ENCODE results near the gene IGSF9.
A peak's percentile ranks its signal among the peaks of the same experiment; 100 is the strongest.

Gene IGSF9

GRCh38 chr1:159945483-159946241, at the start of gene IGSF9:
Gene IGSF9 (minus strand): TSS chr1:159945613. CDS start chr1:159943454, 2,159 bp downstream.
- Histone ChIP-seq H3K9ac (ENCODE audit: low read length) (peak within 1 kb of the TSS; percentile 89), H3K27ac (ENCODE audit: low read length) (peak within 1 kb of the TSS; percentile 83), H3K4me1 (ENCODE audit: control insufficient read depth, low read depth, low read length) (peaks cover 23% of the 10 kb centered on the region), H3K36me3 (ENCODE audit: control insufficient read depth, low read depth, low read length) (peaks cover 5% of the 10 kb centered on the region), H3K4me3 (ENCODE audit: low read length) (peak within 1 kb of the TSS; percentile 97), H3K27me3 (ENCODE audit: control insufficient read depth, insufficient read depth, low read length) (no peaks in the 10 kb centered on the region), H3K9me3 (ENCODE audit: control insufficient read depth, low read depth, low read length) (no peaks in the 10 kb centered on the region)

- no peak overlapping the region for H3K4me3 ChIP-seq (ENCODE audit: low read length)
- H3K27me3 ChIP-seq (ENCODE audit: control insufficient read depth, insufficient read depth, low read length): no peaks in the 10 kb centered on the region
- peaks cover 4% of the 10 kb centered on the region for H3K4me1 ChIP-seq (ENCODE audit: control insufficient read depth, low read depth, low read length)
Observed at GRCh38 chr1:159994896-159995295, 49.5 kb upstream of the IGSF9 start.

GRCh38 chr1:159993911-159994310, 48.5 kb upstream of the IGSF9 start:
- Histone ChIP-seq H3K36me3 (ENCODE audit: control insufficient read depth, low read depth, low read length) (no peaks in the 10 kb centered on the region), H3K27ac (ENCODE audit: low read length) (no peak overlapping the region), H3K4me1 (ENCODE audit: control insufficient read depth, low read depth, low read length) (peaks cover 4% of the 10 kb centered on the region), H3K9ac (ENCODE audit: low read length) (no peak overlapping the region), H3K4me3 (ENCODE audit: low read length) (no peak overlapping the region), H3K9me3 (ENCODE audit: control insufficient read depth, low read depth, low read length) (no peaks in the 10 kb centered on the region), H3K27me3 (ENCODE audit: control insufficient read depth, insufficient read depth, low read length) (no peaks in the 10 kb centered on the region)

More at GRCh38 chr1:159994896-159995295, 49.5 kb upstream of the IGSF9 start:
- H3K9ac ChIP-seq (ENCODE audit: low read length): no peak overlapping the region
- no peaks in the 10 kb centered on the region for H3K36me3 ChIP-seq (ENCODE audit: control insufficient read depth, low read depth, low read length)
- no peak overlapping the region for H3K27ac ChIP-seq (ENCODE audit: low read length)
- no peaks in the 10 kb centered on the region for H3K9me3 ChIP-seq (ENCODE audit: control insufficient read depth, low read depth, low read length)

- no peak overlapping the region for H3K9ac ChIP-seq (ENCODE audit: low read length)
- H3K27me3 ChIP-seq (ENCODE audit: control insufficient read depth, insufficient read depth, low read length): no peaks in the 10 kb centered on the region
- H3K4me1 ChIP-seq (ENCODE audit: control insufficient read depth, low read depth, low read length): peaks cover 4% of the 10 kb centered on the region
- no peak overlapping the region for H3K27ac ChIP-seq (ENCODE audit: low read length)
- H3K36me3 ChIP-seq (ENCODE audit: control insufficient read depth, low read depth, low read length): no peaks in the 10 kb centered on the region
- H3K9me3 ChIP-seq (ENCODE audit: control insufficient read depth, low read depth, low read length): no peaks in the 10 kb centered on the region
- no peak overlapping the region for H3K4me3 ChIP-seq (ENCODE audit: low read length)
Observed at GRCh38 chr1:159992161-159992560, 46.7 kb upstream of the IGSF9 start.

- Histone ChIP-seq H3K36me3 (ENCODE audit: control insufficient read depth, low read depth, low read length) (no peaks in the 10 kb centered on the region), H3K27ac (ENCODE audit: low read length) (no peak overlapping the region), H3K27me3 (ENCODE audit: control insufficient read depth, insufficient read depth, low read length) (no peaks in the 10 kb centered on the region), H3K4me3 (ENCODE audit: low read length) (no peak overlapping the region), H3K9ac (ENCODE audit: low read length) (no peak overlapping the region), H3K4me1 (ENCODE audit: control insufficient read depth, low read depth, low read length) (peaks cover 4% of the 10 kb centered on the region), H3K9me3 (ENCODE audit: control insufficient read depth, low read depth, low read length) (no peaks in the 10 kb centered on the region)
Observed at GRCh38 chr1:159991513-159991912, 46.1 kb upstream of the IGSF9 start.

- Histone ChIP-seq H3K9ac (ENCODE audit: low read length) (no peak overlapping the region), H3K36me3 (ENCODE audit: control insufficient read depth, low read depth, low read length) (no peaks in the 10 kb centered on the region), H3K27ac (ENCODE audit: low read length) (no peak overlapping the region), H3K9me3 (ENCODE audit: control insufficient read depth, low read depth, low read length) (no peaks in the 10 kb centered on the region), H3K4me3 (ENCODE audit: low read length) (no peak overlapping the region), H3K27me3 (ENCODE audit: control insufficient read depth, insufficient read depth, low read length) (no peaks in the 10 kb centered on the region), H3K4me1 (ENCODE audit: control insufficient read depth, low read depth, low read length) (peaks cover 4% of the 10 kb centered on the region)
Observed at GRCh38 chr1:159990005-159990404, 44.6 kb upstream of the IGSF9 start.

- Histone ChIP-seq H3K36me3 (ENCODE audit: control insufficient read depth, low read depth, low read length) (no peaks in the 10 kb centered on the region), H3K4me1 (ENCODE audit: control insufficient read depth, low read depth, low read length) (peaks cover 4% of the 10 kb centered on the region), H3K9ac (ENCODE audit: low read length) (no peak overlapping the region), H3K4me3 (ENCODE audit: low read length) (no peak overlapping the region), H3K27me3 (ENCODE audit: control insufficient read depth, insufficient read depth, low read length) (no peaks in the 10 kb centered on the region), H3K27ac (ENCODE audit: low read length) (no peak overlapping the region), H3K9me3 (ENCODE audit: control insufficient read depth, low read depth, low read length) (no peaks in the 10 kb centered on the region)
Observed at GRCh38 chr1:159989581-159989980, 44.2 kb upstream of the IGSF9 start.

- H3K4me3 ChIP-seq (ENCODE audit: low read length): no peak overlapping the region
- peaks cover 4% of the 10 kb centered on the region for H3K4me1 ChIP-seq (ENCODE audit: control insufficient read depth, low read depth, low read length)
- H3K27me3 ChIP-seq (ENCODE audit: control insufficient read depth, insufficient read depth, low read length): no peaks in the 10 kb centered on the region
- H3K27ac ChIP-seq (ENCODE audit: low read length): no peak overlapping the region
- H3K9ac ChIP-seq (ENCODE audit: low read length): no peak overlapping the region
- H3K36me3 ChIP-seq (ENCODE audit: control insufficient read depth, low read depth, low read length): no peaks in the 10 kb centered on the region
- no peaks in the 10 kb centered on the region for H3K9me3 ChIP-seq (ENCODE audit: control insufficient read depth, low read depth, low read length)
Observed at GRCh38 chr1:159988006-159988405, 42.6 kb upstream of the IGSF9 start.

GRCh38 chr1:159987186-159987585, 41.8 kb upstream of the IGSF9 start:
- Histone ChIP-seq H3K36me3 (ENCODE audit: control insufficient read depth, low read depth, low read length) (no peaks in the 10 kb centered on the region), H3K4me1 (ENCODE audit: control insufficient read depth, low read depth, low read length) (peaks cover 4% of the 10 kb centered on the region), H3K4me3 (ENCODE audit: low read length) (no peak overlapping the region), H3K9me3 (ENCODE audit: control insufficient read depth, low read depth, low read length) (no peaks in the 10 kb centered on the region), H3K27me3 (ENCODE audit: control insufficient read depth, insufficient read depth, low read length) (no peaks in the 10 kb centered on the region), H3K27ac (ENCODE audit: low read length) (no peak overlapping the region), H3K9ac (ENCODE audit: low read length) (no peak overlapping the region)

GRCh38 chr1:159986531-159986930, 41.1 kb upstream of the IGSF9 start:
- H3K27me3 ChIP-seq (ENCODE audit: control insufficient read depth, insufficient read depth, low read length): no peaks in the 10 kb centered on the region
- no peak overlapping the region for H3K27ac ChIP-seq (ENCODE audit: low read length)
- H3K4me3 ChIP-seq (ENCODE audit: low read length): no peak overlapping the region
- H3K9me3 ChIP-seq (ENCODE audit: control insufficient read depth, low read depth, low read length): no peaks in the 10 kb centered on the region
- H3K4me1 ChIP-seq (ENCODE audit: control insufficient read depth, low read depth, low read length): peaks cover 4% of the 10 kb centered on the region
- no peaks in the 10 kb centered on the region for H3K36me3 ChIP-seq (ENCODE audit: control insufficient read depth, low read depth, low read length)
- no peak overlapping the region for H3K9ac ChIP-seq (ENCODE audit: low read length)

- Histone ChIP-seq H3K36me3 (ENCODE audit: control insufficient read depth, low read depth, low read length) (no peaks in the 10 kb centered on the region), H3K4me1 (ENCODE audit: control insufficient read depth, low read depth, low read length) (peaks cover 4% of the 10 kb centered on the region), H3K27me3 (ENCODE audit: control insufficient read depth, insufficient read depth, low read length) (no peaks in the 10 kb centered on the region), H3K27ac (ENCODE audit: low read length) (no peak overlapping the region), H3K9ac (ENCODE audit: low read length) (no peak overlapping the region), H3K9me3 (ENCODE audit: control insufficient read depth, low read depth, low read length) (no peaks in the 10 kb centered on the region), H3K4me3 (ENCODE audit: low read length) (no peak overlapping the region)
Observed at GRCh38 chr1:159986093-159986492, 40.7 kb upstream of the IGSF9 start.

- H3K4me1 ChIP-seq (ENCODE audit: control insufficient read depth, low read depth, low read length): peaks cover 3% of the 10 kb centered on the region
- H3K27ac ChIP-seq (ENCODE audit: low read length): no peak overlapping the region
- no peak overlapping the region for H3K4me3 ChIP-seq (ENCODE audit: low read length)
- no peaks in the 10 kb centered on the region for H3K9me3 ChIP-seq (ENCODE audit: control insufficient read depth, low read depth, low read length)
- no peaks in the 10 kb centered on the region for H3K36me3 ChIP-seq (ENCODE audit: control insufficient read depth, low read depth, low read length)
- H3K27me3 ChIP-seq (ENCODE audit: control insufficient read depth, insufficient read depth, low read length): no peaks in the 10 kb centered on the region
- H3K9ac ChIP-seq (ENCODE audit: low read length): no peak overlapping the region
Observed at GRCh38 chr1:159985473-159985872, 40.1 kb upstream of the IGSF9 start.

All from iPS-18a (cell line).